ENCODE measurements around the gene ATOH8. TPM values are rescaled to one million over a fixed set of nuclear protein-coding genes. Genes with fewer than 3 reads are reported as not detected.

ATOH8 gene
- polyA plus RNA-seq, 1 of the 3 experiments (the other 2 are of a cell fraction), result 5.6 TPM

- H4K20me1 ChIP-seq (ENCODE audit: insufficient read depth), result no peaks in the 10 kb centered on the region
- H3K4me1 ChIP-seq (ENCODE audit: control insufficient read depth in 1 of 2, insufficient read depth in 2 of 2, low read depth in 1 of 2, low read length in 1 of 2), result peaks cover 3 to 6% of the 10 kb centered on the region in 2 experiments; a peak in 1 of 4 replicates
- WGBS (ENCODE audit: low lambda C conversion rate), result 78% methylated on average over 9 of the region's 9 CpGs
- DNase-seq, result no peak
- peaks cover 14% of the 10 kb centered on the region for H3F3A ChIP-seq (replicated peaks; ENCODE audit: insufficient read depth)
- no peak overlapping the region for H3K4me2 ChIP-seq
- ChIA-PET CTCF (interaction anchor here (1.2 to 19.2 kb wide), 4 partner anchors 11 to 73 kb away, joined by 3 to 626 read pairs (median 42); partner anchors contain the start of gene ATOH8), POLR2A (no interaction called here)
- no peak overlapping the region for H3K27ac ChIP-seq (ENCODE audit: low read depth in 2 of 2, low read length in 1 of 2)
- TF ChIP-seq REST (IDR thresholded peaks at IDR 0.05; ENCODE audit: low read depth, low read length) (no peak), GABPA (IDR thresholded peaks at IDR 0.05; ENCODE audit: low read depth) (no peak), JUND (IDR thresholded peaks at IDR 0.05) (no peak), EP300 (IDR thresholded peaks at IDR 0.05; ENCODE audit: borderline replicate concordance in 1 of 2, low read depth in 1 of 2, low read length in 1 of 2) (no peak), SIN3A (IDR thresholded peaks at IDR 0.05; ENCODE audit: borderline replicate concordance, low read depth, low read length) (no peak), CTCF (IDR thresholded peaks at IDR 0.05) (no peak), TCF12 (IDR thresholded peaks at IDR 0.05) (no peak), GATA2 (CRISPR knock-in tag; IDR thresholded peaks at IDR 0.05) (no peak), EZH2phosphoT487 (IDR thresholded peaks at IDR 0.05; ENCODE audit: borderline replicate concordance, low read depth) (no peak), IRF3 (IDR thresholded peaks at IDR 0.05; ENCODE audit: low read depth, low read length) (no peak), FOXJ3 (CRISPR knock-in tag; IDR thresholded peaks at IDR 0.05) (no peak), RXRA (IDR thresholded peaks at IDR 0.05; ENCODE audit: borderline replicate concordance, low read depth) (no peak), NFIC (IDR thresholded peaks at IDR 0.05; ENCODE audit: borderline replicate concordance) (no peak), RCOR1 (IDR thresholded peaks at IDR 0.05; ENCODE audit: low read length) (no peak), TEAD4 (IDR thresholded peaks at IDR 0.05; ENCODE audit: borderline replicate concordance, insufficient read depth) (no peak), PBX3 (IDR thresholded peaks at IDR 0.05) (no peak), CHD2 (IDR thresholded peaks at IDR 0.05; ENCODE audit: low read length, partially characterized antibody) (no peak), SMC3 (IDR thresholded peaks at IDR 0.05; ENCODE audit: low read depth, low read length) (no peak), FOXM1 (IDR thresholded peaks at IDR 0.05; ENCODE audit: low read depth) (no peak)
- H3K9ac ChIP-seq, result no peak overlapping the region
- no peak overlapping the region for H3K4me3 ChIP-seq (ENCODE audit: low read depth in 2 of 2, low read length in 1 of 2)
- no peaks in the 10 kb centered on the region for H3K36me3 ChIP-seq (replicated peaks in 1 of 2; ENCODE audit: control insufficient read depth in 1 of 2, insufficient read depth in 2 of 2, low read length in 1 of 2)
- no peaks in the 10 kb centered on the region for H3K9me2 ChIP-seq
- no peaks in the 10 kb centered on the region for H3K79me2 ChIP-seq (ENCODE audit: insufficient read depth)
- no peaks in the 10 kb centered on the region for H3K27me3 ChIP-seq (ENCODE audit: insufficient read depth)
- H2AFZ ChIP-seq (ENCODE audit: low read depth), result no peak overlapping the region
- no peaks in the 10 kb centered on the region for H3K9me3 ChIP-seq
Observed at GRCh38 chr2:85802354-85803103, 48.7 kb downstream of the ATOH8 start.

Data from SK-N-SH (cell line).